HFF-Myc (cell line): ENCODE data around the gene GPR15.
A peak's percentile ranks its signal among the peaks of the same experiment; 100 is the strongest.

Source experiments
- DNase-seq: peaks from one replicate; pipeline ENCODE4 v3.0.0-alpha.2; 2011; ENCODE audit warnings: low read depth; ENCODE audit errors: extremely low read depth
- H3K4me3 ChIP-seq: replicated peaks from 2 replicates; pipeline ENCODE4 v1.5.1; 2011; ENCODE audit warnings: low read depth, mild to moderate bottlenecking, control low read depth, low read length
- CTCF ChIP-seq: IDR thresholded peaks from 2 replicates; pipeline ENCODE4 v1.5.1; 2012; ENCODE audit warnings: mild to moderate bottlenecking, low read depth, low read length, control low read depth; ENCODE audit errors: missing control alignments

The GPR15 gene

DNA sequence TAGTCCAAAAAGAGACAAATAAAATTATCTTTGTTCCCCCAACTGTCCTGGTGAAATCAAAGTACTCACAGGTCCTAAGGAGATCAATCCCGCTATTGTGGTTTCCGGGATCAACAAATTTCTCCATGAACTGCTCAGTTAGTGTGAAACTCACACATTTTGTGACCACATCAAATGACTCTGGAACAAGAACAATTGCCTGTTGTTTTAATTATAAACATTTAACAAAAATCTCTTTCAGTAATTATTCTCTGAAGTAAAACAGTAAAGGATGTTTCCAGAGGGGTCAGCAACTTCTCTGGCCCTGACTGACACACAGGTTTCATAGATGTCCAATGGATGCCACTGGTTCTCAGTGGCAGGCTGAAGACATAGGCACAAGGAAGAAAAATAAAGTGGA lies 13.0 kb upstream of the GPR15 start:
- H3K4me3 ChIP-seq = no peak overlapping the region
- TF ChIP-seq CTCF = no peak
- no peak for DNase-seq

- no peak for DNase-seq
- H3K4me3 ChIP-seq = no peak overlapping the region
- no peak for TF ChIP-seq CTCF
Measured at GRCh38 chr3:98519351-98519750, 12.4 kb upstream of the GPR15 start.

DNA sequence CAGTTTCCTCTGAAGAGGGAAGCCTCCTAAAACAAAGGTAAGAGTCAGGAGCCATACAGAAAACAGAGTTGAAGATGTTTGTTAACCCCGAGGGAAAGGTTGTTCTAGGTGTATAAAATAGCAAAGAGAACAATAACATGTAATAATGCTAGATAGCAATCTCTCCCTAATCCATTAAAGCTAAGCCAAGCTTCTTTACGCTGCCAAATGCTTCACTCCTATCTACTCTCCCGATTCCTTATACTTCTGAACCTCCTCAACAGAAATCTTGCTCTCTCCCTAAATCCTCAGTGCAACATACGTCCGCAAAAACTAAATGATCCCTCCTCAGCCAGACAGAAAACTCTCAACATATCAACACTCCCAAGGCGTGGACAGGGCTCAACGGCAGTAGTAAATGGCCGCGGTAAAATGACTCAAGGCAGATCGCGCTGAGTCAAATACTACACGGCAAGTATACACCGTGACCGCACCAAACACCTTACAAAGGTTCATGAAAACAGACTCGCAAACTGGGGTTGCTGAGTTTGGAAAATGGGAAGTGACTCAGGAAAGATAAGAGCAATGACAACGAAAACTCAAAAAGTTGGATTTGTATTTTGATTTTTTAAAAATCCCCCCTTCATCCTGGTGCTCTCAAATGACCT lies 9.8 kb upstream of the GPR15 start:
- H3K4me3 ChIP-seq = peak overlapping the region; percentile 75
- DNase-seq = peak; percentile 11
- TF ChIP-seq CTCF = no peak

DNA sequence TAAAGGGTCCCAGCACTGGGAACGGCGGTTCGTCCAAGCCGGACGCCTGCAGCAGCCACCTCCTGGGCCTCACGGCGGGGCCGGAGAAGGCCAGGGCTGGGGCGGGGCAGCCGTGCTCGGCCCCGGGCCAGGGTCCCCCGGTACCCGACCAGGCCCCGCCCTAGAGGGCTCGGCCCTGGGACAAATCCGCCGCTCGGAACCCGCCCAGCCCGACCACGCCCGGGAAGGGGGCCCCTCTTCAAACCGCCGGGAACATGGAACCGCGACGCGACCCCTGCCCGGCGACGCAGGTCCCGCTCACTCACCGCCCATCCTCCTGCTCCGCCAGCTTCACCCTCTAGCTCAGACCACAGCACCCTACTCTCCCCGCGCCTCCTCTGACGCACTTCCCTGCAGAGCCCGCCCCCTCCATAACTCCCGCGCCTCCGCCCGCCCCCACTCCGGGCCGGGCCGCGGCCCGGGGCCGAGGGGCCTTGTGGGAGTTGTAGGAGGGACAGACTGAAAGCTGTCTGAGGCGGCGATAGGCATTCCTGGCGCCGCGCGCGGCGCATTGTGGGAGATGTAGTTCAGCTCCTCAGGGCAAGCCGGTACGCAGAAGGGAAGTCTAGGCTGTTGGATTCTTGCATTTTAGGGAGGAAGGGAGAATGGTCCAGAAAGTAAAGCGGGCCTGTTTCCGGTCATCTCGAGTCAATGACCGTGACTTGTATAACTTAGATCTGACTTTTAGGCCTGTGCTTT lies 9.1 kb upstream of the GPR15 start, which contains the start of gene CLDND1:
Gene CLDND1 (minus strand): TSS at position 359 of the 738 bp plus-strand sequence. CDS start 1,478 bp downstream, outside the sequence.
- TF ChIP-seq CTCF = no peak
- DNase-seq = peak; percentile 72
- peak within 1 kb of the TSS; percentile 75 for H3K4me3 ChIP-seq

DNA sequence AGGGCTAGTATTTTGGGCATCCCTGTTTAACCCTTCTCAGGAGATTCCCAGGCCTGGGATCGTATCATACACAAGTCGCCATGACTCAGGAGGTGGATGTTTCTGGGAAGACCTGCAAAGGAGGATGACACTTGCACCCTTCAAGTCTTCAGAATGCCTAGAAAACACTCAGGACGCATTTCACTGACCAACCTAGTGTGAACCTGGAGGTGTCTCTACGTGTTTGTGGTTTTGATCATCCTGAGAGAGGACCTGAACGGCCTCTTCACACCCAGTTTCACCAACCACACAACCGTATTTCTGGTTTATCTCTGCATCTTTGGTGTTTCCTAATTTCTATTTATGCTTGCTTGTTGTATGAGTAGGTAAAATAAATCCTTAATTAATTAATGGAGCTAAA lies 6.3 kb upstream of the GPR15 start:
- no peak overlapping the region for H3K4me3 ChIP-seq
- no peak for TF ChIP-seq CTCF
- no peak for DNase-seq

DNA sequence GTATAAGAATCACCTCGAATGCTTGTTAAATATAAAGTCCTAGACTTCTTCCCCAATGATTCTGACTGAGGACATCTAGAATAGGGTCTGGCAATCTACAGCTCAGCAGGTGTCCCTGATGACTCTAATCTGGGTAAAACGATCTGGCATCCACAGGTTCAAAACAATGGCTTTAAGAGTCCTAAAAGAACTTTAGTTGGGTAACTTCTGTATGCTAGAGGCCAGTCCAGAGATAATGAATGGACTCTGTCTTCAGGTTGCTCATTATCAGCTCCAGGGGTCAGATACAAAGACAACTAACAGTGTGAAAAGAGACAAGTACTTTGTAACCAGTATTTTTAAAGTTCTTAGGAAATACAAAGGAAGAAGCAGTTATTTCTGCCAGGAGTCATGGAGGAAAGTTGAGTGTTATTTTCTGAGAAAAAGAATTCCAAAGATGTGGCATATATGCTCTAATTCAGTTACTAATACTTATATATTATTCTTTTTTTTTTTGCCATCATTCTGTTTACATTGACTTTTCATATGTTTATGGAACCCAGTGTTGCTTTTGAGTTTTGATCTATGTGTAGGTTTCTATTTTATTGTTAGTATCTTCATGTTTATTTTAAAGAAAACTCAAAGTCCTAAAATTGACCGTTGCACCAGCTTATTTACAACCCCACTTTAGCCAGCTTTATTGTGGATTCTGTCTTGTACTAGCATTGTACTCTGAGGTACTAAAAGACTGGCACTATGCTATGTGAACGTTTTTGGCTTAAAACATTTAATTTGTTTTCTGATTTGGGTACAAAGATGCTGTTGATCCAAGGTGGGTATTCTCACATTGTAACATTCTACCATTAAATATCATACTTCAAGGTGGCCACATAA lies 3.1 kb upstream of the GPR15 start:
- no peak for TF ChIP-seq CTCF
- no peak for DNase-seq
- H3K4me3 ChIP-seq = no peak overlapping the region
